Liver (tissue), 2 donors: ENCODE data around the gene CLINT1.
"Not testable (repeated sequence)": the region's sequence is repeated elsewhere in the genome, so short reads cannot be mapped to it uniquely, and the experiment has no call there.

ENCODE experiments used
- REST ChIP-seq: IDR thresholded peaks from 2 replicates; pipeline ENCODE4 v1.6.1; 2016; ENCODE audit warnings: antibody characterized with exemption, mild to moderate bottlenecking
- TAF1 ChIP-seq: conservative IDR thresholded peaks from 2 replicates; pipeline ENCODE4 v1.6.1; 2016; ENCODE audit warnings: antibody characterized with exemption, mild to moderate bottlenecking
- donor health status: healthy.

GRCh38 chr5:157853365-157853764 is 5.6 kb downstream of the CLINT1 start:
- TF ChIP-seq REST, TAF1: not testable (repeated sequence)
